Transverse colon (tissue), 4 donors: ENCODE measurements around the gene MGAT1. TPM values are rescaled to one million over a fixed set of nuclear protein-coding genes. Genes with fewer than 3 reads are reported as not detected.

Experiments
- DNase-seq: peaks from one replicate; pipeline ENCODE4 v3.0.0-alpha.2; 2019
- H3K27ac ChIP-seq, 4 donors: fragments of 200-600 bp; sonication (generic); 2 replicates each; pipeline ENCODE4 v1.5.1; 2016 to 2018; ENCODE audit warnings: inconsistent platforms in 4 of 4
- H3K27me3 ChIP-seq: fragments of 200-600 bp; sonication (generic); 2 replicates; pipeline ENCODE4 v1.5.1; 2017; ENCODE audit warnings: inconsistent platforms
- H3K36me3 ChIP-seq, 4 donors: fragments of 200-600 bp; sonication (generic); 2 replicates each; pipeline ENCODE4 v1.5.1; 2017 to 2019; ENCODE audit warnings: inconsistent platforms in 4 of 4
- H3K4me1 ChIP-seq, 4 donors: fragments of 200-600 bp; sonication (generic); 2 replicates each; pipeline ENCODE4 v1.5.1; 2017 to 2020; ENCODE audit warnings: inconsistent platforms in 4 of 4
- H3K4me3 ChIP-seq, 4 donors: fragments of 200-600 bp; sonication (generic); 1 replicate in 1 of 4; 2 replicates in 3 of 4; pipeline versions ENCODE4 v1.5.1 to v1.6.1; 2017 to 2019; ENCODE audit warnings: inconsistent platforms in 4 of 4
- H3K9me3 ChIP-seq, 2 donors: fragments of 200-600 bp; sonication (generic); 2 replicates each; pipeline ENCODE4 v1.5.1; 2017 to 2019; ENCODE audit warnings: inconsistent platforms in 2 of 2
- CTCF ChIP-seq, 5 experiments: fragments of 200-600 bp in 3 of 5; fragments of 450-650 bp in 2 of 5; sonication (generic) in 3 of 5; IDR thresholded peaks; 1 replicate in 2 of 5; 2 replicates in 3 of 5; pipeline ENCODE4 v1.5.1; 2016 to 2017; ENCODE audit warnings: antibody characterized with exemption in 5 of 5, inconsistent platforms in 3 of 5, mild to moderate bottlenecking in 2 of 5, moderate library complexity in 1 of 5
- EP300 ChIP-seq: sonication (generic); formaldehyde crosslinking; IDR thresholded peaks from one replicate; pipeline ENCODE4 v1.6.1; 2017; ENCODE audit warnings: antibody characterized with exemption, low read depth
- POLR2A ChIP-seq: fragments of 450-650 bp; IDR thresholded peaks from one replicate; pipeline ENCODE4 v1.6.1; 2016; ENCODE audit warnings: antibody characterized with exemption, mild to moderate bottlenecking, moderate library complexity
- POLR2AphosphoS5 ChIP-seq, 3 donors: sonication (generic); formaldehyde crosslinking; IDR thresholded peaks; one replicate each; pipeline ENCODE4 v1.6.1; 2016; ENCODE audit warnings: antibody characterized with exemption in 3 of 3
- WGBS, 2 donors: methylation state at CpG; one replicate each; pipeline ENCODE4 v1.1.5; 2018; ENCODE audit warnings: low coverage in 1 of 2; 5-methylcytosine and 5-hydroxymethylcytosine counted together
- in situ Hi-C, 4 donors: fragments of 200-750 bp; cut with MboI; loops; one replicate each; pipeline versions ENCODE4 v1.15.0 to v1.15.1; 2017; ENCODE audit warnings: low sequenced_read_pairs in 3 of 4, low pct_ligation_motif_present in 1 of 4, low pct_unique_long_range_greater_than_20kb in 1 of 4
- intact Hi-C: fragments of 100-400 bp; cut with DNase I; formaldehyde crosslinking; loops from one replicate; pipeline ENCODE4 v1.15.1; 2023; ENCODE audit warnings: low total_unique reads
- total RNA-seq, 4 donors: library from RNA; depleted of rRNA; stranded (reverse); fragments of >200 nt; gene quantifications; one replicate each; pipeline ENCODE4 v1.1.0, GENCODE V29; 2016

MGAT1 gene
- total RNA-seq, 4 donors from 2014 or later = 98.5 to 131 (median 114) TPM

- Histone ChIP-seq H3K27me3 (no peaks in the 10 kb centered on the region), H3K27ac (peak overlapping the region; percentile 99 to 100 (median 99)), H3K9me3 (no peaks in the 10 kb centered on the region), H3K4me3 (peak overlapping the region in 1 of 4 donors; percentile 67), H3K4me1 (peaks cover 55 to 77% (median 71%) of the 10 kb centered on the region in 4 donors), H3K36me3 (no peaks in the 10 kb centered on the region)
- DNase-seq = no peak
- TF ChIP-seq CTCF (IDR thresholded peaks at IDR 0.05) = no peak
- TF ChIP-seq POLR2AphosphoS5 (IDR thresholded peaks at IDR 0.05) = no peak
- TF ChIP-seq POLR2A = no peak
- no peak for TF ChIP-seq EP300
- in situ Hi-C loops (no loop called here), intact Hi-C loops (loop anchor here (10.0 kb wide), 1 partner anchor 418 kb away; the partner anchor contains the start of gene TRIM41)
- WGBS, 2 donors = 73% methylated on average over 9 of the region's 9 CpGs; no CpG with 5 or more reads in 1 of the 2 donors
These were observed 3.9 kb upstream of the MGAT1 start for GRCh38 chr5:180806351-180807011.

- H3K9me3 ChIP-seq = no peaks in the 10 kb centered on the region
- H3K27me3 ChIP-seq = no peaks in the 10 kb centered on the region
- in situ Hi-C loops = no loop called here
- no peak for DNase-seq
- intact Hi-C loops = loop anchor here (10.0 kb wide), 1 partner anchor 421 kb away; the partner anchor contains the start of gene TRIM41
- H3K4me3 ChIP-seq = peak overlapping the region in 2 of 4 donors; percentile 96 to 99
- H3K27ac ChIP-seq = peak overlapping the region; percentile 99 to 100 (median 99)
- H3K4me1 ChIP-seq = peaks cover 72 to 91% (median 83%) of the 10 kb centered on the region in 4 donors
- 72% methylated on average over 20 of the region's 22 CpGs; no CpG with 5 or more reads in 1 of the 2 donors for WGBS, 2 donors
- TF ChIP-seq EP300 = no peak
- no peaks in the 10 kb centered on the region for H3K36me3 ChIP-seq
These were observed 1.6 kb upstream of the MGAT1 start for GRCh38 chr5:180804129-180804618.

GRCh38 chr5:180803181-180804128 lies 849 bp upstream of the MGAT1 start:
- peak overlapping the region; percentile 59 to 99 (median 92) for H3K4me3 ChIP-seq
- H3K27ac ChIP-seq = peak overlapping the region; percentile 99 to 100 (median 99)
- peaks cover 72 to 91% (median 83%) of the 10 kb centered on the region in 4 donors for H3K4me1 ChIP-seq
- intact Hi-C loops (loop anchor here (10.0 kb wide), 1 partner anchor 421 kb away; the partner anchor contains the start of gene TRIM41), in situ Hi-C loops (no loop called here)
- no peaks in the 10 kb centered on the region for H3K36me3 ChIP-seq
- no peaks in the 10 kb centered on the region for H3K9me3 ChIP-seq
- no peaks in the 10 kb centered on the region for H3K27me3 ChIP-seq
- DNase-seq = peak; percentile 85
- 0 to 52% methylated on average over 3 to 41 of the region's 41 CpGs for WGBS, 2 donors
- no peak for TF ChIP-seq CTCF (IDR thresholded peaks at IDR 0.05)
- TF ChIP-seq POLR2AphosphoS5 (IDR thresholded peaks at IDR 0.05) = peak; percentile 43 to 67 (median 59)
- TF ChIP-seq EP300 = no peak
- TF ChIP-seq POLR2A = peak; percentile 57

- WGBS, 2 donors = 9 to 16% methylated on average over 8 to 15 of the region's 15 CpGs
These were observed 846 bp downstream of the MGAT1 start for GRCh38 chr5:180801596-180802324.

More at GRCh38 chr5:180801596-180802324, 846 bp downstream of the MGAT1 start:
- peak overlapping the region; percentile 99 to 100 (median 99) for H3K27ac ChIP-seq
- no peaks in the 10 kb centered on the region for H3K9me3 ChIP-seq
- no peaks in the 10 kb centered on the region for H3K27me3 ChIP-seq
- peaks cover 59 to 91% (median 79%) of the 10 kb centered on the region in 4 donors for H3K4me1 ChIP-seq
- no peak for DNase-seq
- intact Hi-C loops (loop anchor here (10.0 kb wide), 1 partner anchor 423 kb away; the partner anchor contains the start of gene TRIM41), in situ Hi-C loops (no loop called here)
- no peak for TF ChIP-seq POLR2AphosphoS5 (IDR thresholded peaks at IDR 0.05)
- no peak for TF ChIP-seq CTCF (IDR thresholded peaks at IDR 0.05)
- no peak for TF ChIP-seq POLR2A
- TF ChIP-seq EP300 = no peak
- H3K4me3 ChIP-seq = peak overlapping the region; percentile 89 to 99 (median 98)
- no peaks in the 10 kb centered on the region for H3K36me3 ChIP-seq
